ENCODE measurements around the gene CADM3. TPM values are rescaled to one million over a fixed set of nuclear protein-coding genes. Genes with fewer than 3 reads are reported as not detected.

CADM3 gene
- total and polyA plus RNA-seq, 2 donors (not counting 3 experiments of a cell fraction or from before 2014, with no cell fraction given): 2.7 to 6.0 TPM

DNA sequence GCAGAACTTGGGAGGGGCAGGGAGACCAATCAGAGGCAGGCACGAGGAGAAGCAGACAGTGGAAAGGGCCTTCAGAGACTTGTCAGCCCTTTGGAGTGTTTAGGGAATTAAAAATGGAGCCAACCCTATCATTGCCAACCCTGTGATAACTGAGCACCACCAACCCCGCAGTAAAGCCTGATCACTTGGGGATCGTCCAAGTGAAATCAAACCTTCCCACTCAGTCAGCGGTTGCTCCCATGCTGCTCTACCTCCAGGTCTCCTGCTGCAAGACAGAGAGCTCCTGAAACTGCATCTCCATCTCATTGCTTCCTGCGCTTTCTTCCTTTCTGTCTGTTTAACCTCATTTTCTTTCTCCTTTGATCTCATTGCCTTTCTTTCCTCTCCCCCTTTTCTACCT, 28.5 kb downstream of the CADM3 start:
- Histone ChIP-seq H3K27me3 (ENCODE audit: control insufficient read depth in 2 of 2, insufficient read depth in 2 of 2, low read length in 2 of 2) (no peaks in the 10 kb centered on the region), H3K36me3 (ENCODE audit: control insufficient read depth in 2 of 2, extremely low read depth in 1 of 2, insufficient read depth in 2 of 2, low read length in 2 of 2) (no peaks in the 10 kb centered on the region), H3K79me2 (ENCODE audit: control insufficient read depth, insufficient read depth, low read length) (no peaks in the 10 kb centered on the region), H2AFZ (ENCODE audit: low read depth, low read length) (no peak overlapping the region), H3K9ac (replicated peaks; ENCODE audit: extremely low read depth, insufficient read depth, low read length) (no peak overlapping the region), H3K4me3 (replicated peaks in 1 of 3; ENCODE audit: insufficient read depth in 1 of 3, low read depth in 1 of 3, low read length in 3 of 3) (no peak overlapping the region), H4K20me1 (replicated peaks; ENCODE audit: control insufficient read depth, extremely low read depth, insufficient read depth, low read length) (no peaks in the 10 kb centered on the region), H3K9me1 (replicated peaks; ENCODE audit: control insufficient read depth, extremely low read depth, insufficient read depth, low read length) (no peaks in the 10 kb centered on the region), H3K9me3 (replicated peaks; ENCODE audit: control insufficient read depth, insufficient read depth, low read length) (no peaks in the 10 kb centered on the region), H3K4me1 (ENCODE audit: control insufficient read depth, extremely low read depth, insufficient read depth, low read length) (no peaks in the 10 kb centered on the region), H3K4me2 (ENCODE audit: insufficient read depth, low read length) (no peak overlapping the region), H3K27ac (ENCODE audit: insufficient read depth, low read depth, low read length) (no peak overlapping the region)
- TF ChIP-seq JUN (IDR thresholded peaks at IDR 0.05; ENCODE audit: borderline replicate concordance, insufficient read depth, insufficient read length, low read depth) (no peak), FOS (IDR thresholded peaks at IDR 0.05; ENCODE audit: borderline replicate concordance, insufficient read depth, low read length) (no peak), POLR2AphosphoS5 (IDR thresholded peaks at IDR 0.05; ENCODE audit: insufficient read depth, low read depth, low read length) (no peak), EZH2 (IDR thresholded peaks at IDR 0.05; ENCODE audit: borderline replicate concordance, low read depth, low read length, severe bottlenecking) (no peak), GATA2 (IDR thresholded peaks at IDR 0.05; ENCODE audit: insufficient read depth, insufficient read length, low read depth, low read length) (no peak), POLR2A (IDR thresholded peaks at IDR 0.05; ENCODE audit: low read depth, low read length) (no peak), MYC (IDR thresholded peaks at IDR 0.05; ENCODE audit: low read depth, low read length) (no peak)
- TF ChIP-seq, protein P1, sequence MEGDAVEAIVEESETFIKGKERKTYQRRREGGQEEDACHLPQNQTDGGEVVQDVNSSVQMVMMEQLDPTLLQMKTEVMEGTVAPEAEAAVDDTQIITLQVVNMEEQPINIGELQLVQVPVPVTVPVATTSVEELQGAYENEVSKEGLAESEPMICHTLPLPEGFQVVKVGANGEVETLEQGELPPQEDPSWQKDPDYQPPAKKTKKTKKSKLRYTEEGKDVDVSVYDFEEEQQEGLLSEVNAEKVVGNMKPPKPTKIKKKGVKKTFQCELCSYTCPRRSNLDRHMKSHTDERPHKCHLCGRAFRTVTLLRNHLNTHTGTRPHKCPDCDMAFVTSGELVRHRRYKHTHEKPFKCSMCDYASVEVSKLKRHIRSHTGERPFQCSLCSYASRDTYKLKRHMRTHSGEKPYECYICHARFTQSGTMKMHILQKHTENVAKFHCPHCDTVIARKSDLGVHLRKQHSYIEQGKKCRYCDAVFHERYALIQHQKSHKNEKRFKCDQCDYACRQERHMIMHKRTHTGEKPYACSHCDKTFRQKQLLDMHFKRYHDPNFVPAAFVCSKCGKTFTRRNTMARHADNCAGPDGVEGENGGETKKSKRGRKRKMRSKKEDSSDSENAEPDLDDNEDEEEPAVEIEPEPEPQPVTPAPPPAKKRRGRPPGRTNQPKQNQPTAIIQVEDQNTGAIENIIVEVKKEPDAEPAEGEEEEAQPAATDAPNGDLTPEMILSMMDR (IDR thresholded peaks at IDR 0.05; ENCODE audit: extremely low read depth in 1 of 2, insufficient read depth in 1 of 2, low read depth in 1 of 2, low read length in 2 of 2): no peak
- TF ChIP-seq, protein P2, sequence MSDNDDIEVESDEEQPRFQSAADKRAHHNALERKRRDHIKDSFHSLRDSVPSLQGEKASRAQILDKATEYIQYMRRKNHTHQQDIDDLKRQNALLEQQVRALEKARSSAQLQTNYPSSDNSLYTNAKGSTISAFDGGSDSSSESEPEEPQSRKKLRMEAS (IDR thresholded peaks at IDR 0.05; ENCODE audit: insufficient read depth, insufficient read length): no peak
- no peak for DNase-seq (ENCODE audit: low read depth, low spot score)
- dilution Hi-C loops (cut with MboI; ENCODE audit: extremely low pct_ligation_motif_present, low sequenced_read_pairs): no loop called here
- ChIA-PET POLR2A (no interaction called here), CTCF (no interaction called here)
- no TSS peak for BruUV-seq (replicated peaks)
- FAIRE-seq: no peak
- intact Hi-C loops (cut with micrococcal nuclease): no loop called here
